A673 (cell line): Measurements from ENCODE around the gene ABCG8. TPM values are rescaled to one million over a fixed set of nuclear protein-coding genes. Genes with fewer than 3 reads are reported as not detected.

Source experiments
- BruUV-seq: library from RNA; stranded (reverse); fragments of 400-500 nt; replicated peaks from 2 replicates; lab custom pipeline; 2021; lab: Mats Ljungman, UMichigan
- CTCF ChIA-PET: fragments of 300-600 bp; sonication (Branson Sonifier 250); formaldehyde crosslinking; loops from one replicate; lab custom pipeline; 2022; ENCODE audit warnings: antibody characterized with exemption; lab: Charles Lee
- POLR2A ChIA-PET: fragments of 300-600 bp; sonication (Branson Sonifier 250); formaldehyde crosslinking; loops from one replicate; lab custom pipeline; 2022; ENCODE audit warnings: antibody characterized with exemption; ENCODE audit not compliant: low non-redundant PET; lab: Charles Lee
- DNase-seq: peaks from one replicate; pipeline ENCODE4 v3.0.0-alpha.2; 2015; ENCODE audit warnings: low spot score
- H3K27ac ChIP-seq: fragments of 200-600 bp; sonication (generic); 2 replicates; pipeline ENCODE4 v1.5.1; 2016; ENCODE audit warnings: mixed run types, low read depth, mild to moderate bottlenecking, mixed read lengths, antibody characterized with exemption, low read length; ENCODE audit not compliant: poor library complexity, severe bottlenecking
- H3K27me3 ChIP-seq: fragments of 200-600 bp; sonication (generic); replicated peaks from 2 replicates; pipeline ENCODE4 v1.6.1; 2017; ENCODE audit warnings: mixed run types, low read depth, mild to moderate bottlenecking, mixed read lengths, antibody characterized with exemption, low read length; ENCODE audit not compliant: insufficient read depth, poor library complexity
- H3K36me3 ChIP-seq: fragments of 200-600 bp; sonication (generic); 2 replicates; pipeline ENCODE4 v1.6.1; 2016; ENCODE audit warnings: mixed run types, mild to moderate bottlenecking, mixed read lengths, antibody characterized with exemption, low read length; ENCODE audit not compliant: insufficient read depth, poor library complexity, severe bottlenecking
- H3K4me1 ChIP-seq: fragments of 200-600 bp; sonication (generic); 2 replicates; pipeline ENCODE4 v1.6.1; 2017; ENCODE audit warnings: mixed run types, mild to moderate bottlenecking, mixed read lengths, antibody characterized with exemption, low read length; ENCODE audit not compliant: insufficient read depth, poor library complexity, severe bottlenecking
- H3K4me3 ChIP-seq: fragments of 200-600 bp; sonication (generic); 2 replicates; pipeline ENCODE4 v1.5.1; 2016; ENCODE audit warnings: low read depth, mixed run types, mild to moderate bottlenecking, mixed read lengths, low read length; ENCODE audit not compliant: poor library complexity, severe bottlenecking
- H3K9me3 ChIP-seq: fragments of 200-600 bp; sonication (generic); 2 replicates; pipeline ENCODE4 v1.6.1; 2016; ENCODE audit warnings: mixed run types, low read depth, mild to moderate bottlenecking, mixed read lengths, antibody characterized with exemption, low read length; ENCODE audit not compliant: poor library complexity, severe bottlenecking
- CTCF ChIP-seq: fragments of 300-800, 200-600 bp; sonication (generic); conservative IDR thresholded peaks from 2 replicates; pipeline ENCODE4 v1.5.1; 2017; ENCODE audit warnings: low read depth, mild to moderate bottlenecking, antibody characterized with exemption, low read length, moderate library complexity, mixed read lengths
- EZH2 ChIP-seq: fragments of 200-600 bp; sonication (generic); IDR thresholded peaks from 2 replicates; pipeline ENCODE4 v1.6.1; 2017; ENCODE audit warnings: borderline replicate concordance, low read depth, mild to moderate bottlenecking, mixed read lengths, antibody characterized with exemption, low read length; ENCODE audit not compliant: poor library complexity, severe bottlenecking
- intact Hi-C: fragments of 100-400 bp; cut with micrococcal nuclease; formaldehyde crosslinking; loops from one replicate; pipeline ENCODE4 v1.10.0; 2022; ENCODE audit not compliant: unreplicated experiment
- total RNA-seq: library from RNA; stranded (reverse); gene quantifications from 2 replicates; pipeline ENCODE4 v1.2.3, GENCODE V29; 2021

ABCG8 gene
- total RNA-seq, 1 experiment from 2014 or later: not detected

- H3K27ac ChIP-seq: no peak overlapping the region
- no peak overlapping the region for H3K4me3 ChIP-seq
- no peak for DNase-seq
- ChIA-PET CTCF (no interaction called here), POLR2A (no interaction called here)
- no peaks in the 10 kb centered on the region for H3K9me3 ChIP-seq
- H3K27me3 ChIP-seq: no peaks in the 10 kb centered on the region
- TF ChIP-seq CTCF: no peak
- TF ChIP-seq EZH2: no peak
- peaks cover 82% of the 10 kb centered on the region for H3K36me3 ChIP-seq
- BruUV-seq: no TSS peak
- H3K4me1 ChIP-seq: no peaks in the 10 kb centered on the region
- intact Hi-C loops: no loop called here
Observed at GRCh38 chr2:43890855-43891254, 52.1 kb downstream of the ABCG8 start.

GRCh38 chr2:43894743-43895142 is 56.0 kb downstream of the ABCG8 start:
- no peak for DNase-seq
- Histone ChIP-seq H3K9me3 (no peaks in the 10 kb centered on the region), H3K27ac (no peak overlapping the region), H3K27me3 (no peaks in the 10 kb centered on the region), H3K36me3 (peaks cover 85% of the 10 kb centered on the region), H3K4me1 (peaks cover 6% of the 10 kb centered on the region), H3K4me3 (no peak overlapping the region)
- ChIA-PET POLR2A (no interaction called here), CTCF (no interaction called here)
- BruUV-seq: no TSS peak
- intact Hi-C loops: no loop called here
- no peak for TF ChIP-seq EZH2
- no peak for TF ChIP-seq CTCF

- CTCF ChIA-PET: no interaction called here
- no peak for TF ChIP-seq EZH2
- TF ChIP-seq CTCF: no peak
- no TSS peak for BruUV-seq
- peaks cover 6% of the 10 kb centered on the region for H3K4me1 ChIP-seq
- peaks cover 84% of the 10 kb centered on the region for H3K36me3 ChIP-seq
- no peak for DNase-seq
- no peak overlapping the region for H3K27ac ChIP-seq
- no peaks in the 10 kb centered on the region for H3K27me3 ChIP-seq
- intact Hi-C loops: no loop called here
- no peak overlapping the region for H3K4me3 ChIP-seq
- POLR2A ChIA-PET: no interaction called here
- H3K9me3 ChIP-seq: no peaks in the 10 kb centered on the region
Observed at GRCh38 chr2:43896906-43897305, 58.1 kb downstream of the ABCG8 start.
